T1000 (cell line): ENCODE measurements around the gene MTMR8.
"Not testable (repeated sequence)": the region's sequence is repeated elsewhere in the genome, so short reads cannot be mapped to it uniquely, and the experiment has no call there.

Experiments
- DNase-seq: peaks from one replicate; lab custom pipeline; 2025; ENCODE audit warnings: mixed read lengths; lab: John Stamatoyannopoulos, UW

MTMR8 gene

GRCh38 chrX:64394874-64395567 lies at the start of gene MTMR8:
MTMR8 (minus strand) TSS chrX:64395452; CDS start chrX:64395363, 89 bp downstream.
- peak; percentile 66 for DNase-seq

- no peak for DNase-seq
Measured at GRCh38 chrX:64439551-64439950, 44.3 kb upstream of the MTMR8 start.

GRCh38 chrX:64437665-64438064 lies 42.4 kb upstream of the MTMR8 start:
- no peak for DNase-seq

- DNase-seq, result no peak
Measured at GRCh38 chrX:64437218-64437617, 42.0 kb upstream of the MTMR8 start.

GRCh38 chrX:64428371-64428770 lies 33.1 kb upstream of the MTMR8 start:
- DNase-seq, result no peak

GRCh38 chrX:64427787-64428186 lies 32.5 kb upstream of the MTMR8 start:
- no peak for DNase-seq

GRCh38 chrX:64427281-64427680 lies 32.0 kb upstream of the MTMR8 start:
- no peak for DNase-seq

- DNase-seq, result not testable (repeated sequence)
Measured at GRCh38 chrX:64409730-64410129, 14.5 kb upstream of the MTMR8 start.

- DNase-seq, result no peak
Measured at GRCh38 chrX:64398088-64398487, 2.8 kb upstream of the MTMR8 start.

- DNase-seq, result no peak
Measured at GRCh38 chrX:64395568-64395929, 297 bp upstream of the MTMR8 start.

- no peak for DNase-seq
Measured at GRCh38 chrX:64394059-64394873, 986 bp downstream of the MTMR8 start.

GRCh38 chrX:64389489-64389888 lies 5.8 kb downstream of the MTMR8 start:
- no peak for DNase-seq

GRCh38 chrX:64380789-64381188 lies 14.5 kb downstream of the MTMR8 start:
- not testable (repeated sequence) for DNase-seq

- DNase-seq, result no peak
Measured at GRCh38 chrX:64379924-64380323, 15.3 kb downstream of the MTMR8 start.

GRCh38 chrX:64377753-64378152 lies 17.5 kb downstream of the MTMR8 start:
- DNase-seq, result no peak

GRCh38 chrX:64352081-64352480 lies 43.2 kb downstream of the MTMR8 start:
- DNase-seq, result no peak

GRCh38 chrX:64350521-64350920 lies 44.7 kb downstream of the MTMR8 start:
- no peak for DNase-seq

GRCh38 chrX:64350047-64350446 lies 45.2 kb downstream of the MTMR8 start:
- DNase-seq, result no peak

- DNase-seq, result no peak
Measured at GRCh38 chrX:64342811-64343210, 52.4 kb downstream of the MTMR8 start.

GRCh38 chrX:64338296-64338695 lies 57.0 kb downstream of the MTMR8 start:
- DNase-seq, result no peak

GRCh38 chrX:64334467-64334866 lies 60.8 kb downstream of the MTMR8 start:
- DNase-seq, result no peak

- DNase-seq, result no peak
Measured at GRCh38 chrX:64330284-64330683, 65.0 kb downstream of the MTMR8 start.

- no peak for DNase-seq
Measured at GRCh38 chrX:64321507-64321906, 73.7 kb downstream of the MTMR8 start.
